Muscle of leg (tissue), 11 donors: ENCODE results near the gene KCNQ1. TPM values are rescaled to one million over a fixed set of nuclear protein-coding genes. Genes with fewer than 3 reads are reported as not detected.
A peak's percentile ranks its signal among the peaks of the same experiment; 100 is the strongest.

Source experiments
- DNase-seq: peaks from one replicate; pipeline ENCODE4 v3.0.0; 2013
- H3K27ac ChIP-seq: one replicate; pipeline ENCODE4 v1.5.1; 2013; ENCODE audit warnings: mild to moderate bottlenecking, low read length, control low read depth
- H3K27me3 ChIP-seq: one replicate; pipeline ENCODE4 v1.6.1; 2013; ENCODE audit warnings: low read length; ENCODE audit not compliant: control insufficient read depth, insufficient read depth
- H3K36me3 ChIP-seq: one replicate; pipeline ENCODE4 v1.6.1; 2013; ENCODE audit warnings: low read length; ENCODE audit not compliant: control insufficient read depth, insufficient read depth
- H3K4me1 ChIP-seq: one replicate; pipeline ENCODE4 v1.6.1; 2013; ENCODE audit warnings: low read length; ENCODE audit not compliant: control insufficient read depth, insufficient read depth
- H3K4me3 ChIP-seq: one replicate; pipeline ENCODE4 v1.5.1; 2013; ENCODE audit warnings: low read length, control low read depth
- H3K9me3 ChIP-seq: replicated peaks from 2 replicates; pipeline ENCODE4 v1.6.1; 2013; ENCODE audit warnings: low read depth, low read length; ENCODE audit not compliant: control insufficient read depth
- WGBS: methylation state at CpG from one replicate; pipeline ENCODE4 v1.1.5; 2013; ENCODE audit warnings: missing lambda C conversion rate; ENCODE audit not compliant: insufficient coverage; 5-methylcytosine and 5-hydroxymethylcytosine counted together
- polyA plus RNA-seq, 8 donors: library from polyadenylated mRNA; unstranded; fragments of 120-200 nt; gene quantifications; one replicate each; pipeline versions ENCODE4 v1.2.1 to v1.2.3, GENCODE V29; 2013; ENCODE audit warnings: inconsistent platforms in 1 of 8, low replicate concordance in 1 of 8; ENCODE audit not compliant: insufficient read length in 8 of 8, insufficient read depth in 1 of 8
- total RNA-seq: library from RNA; stranded (reverse); fragments of 120-200 nt; gene quantifications from one replicate; pipeline ENCODE4 v1.2.4, GENCODE V29; 2013

The KCNQ1 gene
- total and polyA plus RNA-seq, 9 donors = 0.84 to 4.1 (median 2.6) TPM

DNA sequence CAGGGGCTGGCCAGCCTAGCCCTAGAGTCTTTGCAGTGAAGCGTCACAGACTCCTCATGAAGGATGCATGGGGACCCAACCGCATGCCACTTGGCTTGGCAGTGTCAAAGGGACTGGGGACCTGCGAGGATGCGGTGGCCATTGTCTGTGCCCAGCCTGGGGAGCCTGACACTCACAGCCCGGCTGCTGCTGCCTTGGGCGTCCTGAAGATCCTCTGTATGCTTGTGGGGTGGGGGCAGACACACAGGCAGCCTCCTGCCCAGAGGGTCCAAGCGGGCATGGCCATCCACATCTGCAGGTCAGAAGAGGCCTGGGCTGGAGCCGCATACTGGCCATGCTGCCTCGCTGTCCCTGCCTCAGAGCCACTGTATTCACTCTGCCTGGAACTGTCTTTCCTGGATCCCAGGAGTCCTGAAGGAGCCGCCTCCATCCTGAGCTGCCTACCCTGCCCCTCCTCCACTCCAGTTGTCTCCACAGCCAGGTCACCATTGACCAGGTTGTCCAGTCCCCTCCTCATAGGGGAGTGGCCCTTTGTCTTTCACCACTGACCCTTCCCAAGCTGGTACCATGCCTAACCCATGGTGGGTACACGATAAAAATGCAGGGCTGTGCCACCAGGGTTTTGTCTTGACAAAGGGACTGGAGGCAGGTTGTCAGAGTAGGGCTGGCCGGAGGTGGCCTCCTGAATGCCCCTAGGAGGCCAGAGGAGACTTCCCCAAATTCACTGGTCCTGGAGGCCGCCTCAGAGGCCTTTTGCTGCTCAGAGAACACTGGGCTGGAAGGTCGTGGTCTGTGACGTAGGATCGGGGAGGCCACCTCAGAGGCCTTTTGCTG, 148.0 kb downstream of the KCNQ1 start:
- WGBS = 95% methylated on average over 16 of the region's 16 CpGs
- Histone ChIP-seq H3K9me3 (peaks cover 4% of the 10 kb centered on the region), H3K36me3 (no peaks in the 10 kb centered on the region), H3K4me3 (no peak overlapping the region), H3K4me1 (peaks cover 6% of the 10 kb centered on the region), H3K27me3 (no peaks in the 10 kb centered on the region), H3K27ac (no peak overlapping the region)
- DNase-seq = no peak

GRCh38 chr11:2593393-2593950, 148.7 kb downstream of the KCNQ1 start:
- Histone ChIP-seq H3K27ac (no peak overlapping the region), H3K9me3 (peaks cover 9% of the 10 kb centered on the region), H3K4me3 (no peak overlapping the region), H3K27me3 (no peaks in the 10 kb centered on the region), H3K4me1 (peaks cover 4% of the 10 kb centered on the region), H3K36me3 (no peaks in the 10 kb centered on the region)
- DNase-seq = no peak
- WGBS = 87% methylated on average over 14 of the region's 15 CpGs

DNA sequence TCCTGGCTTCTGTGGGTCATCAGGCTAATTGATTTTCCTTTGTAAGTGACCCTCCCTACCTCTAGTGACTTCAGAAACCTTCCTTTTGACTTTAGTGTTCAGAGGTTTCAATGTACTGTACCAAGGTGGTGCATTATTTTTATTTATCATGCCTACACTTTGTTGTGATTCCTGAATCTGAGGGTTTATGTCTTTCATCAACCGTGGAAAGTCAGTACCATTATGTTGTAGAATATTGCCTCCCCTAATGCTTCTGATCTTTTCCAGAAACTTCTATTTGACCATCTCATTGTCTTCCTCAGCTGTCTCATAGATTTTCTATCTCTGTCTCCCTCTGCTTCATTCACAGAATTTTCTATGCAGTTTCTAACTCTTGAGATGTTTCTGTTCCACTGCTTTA, 149.5 kb downstream of the KCNQ1 start:
- no peaks in the 10 kb centered on the region for H3K4me1 ChIP-seq
- no CpG with 5 or more reads among the region's 1 CpG for WGBS
- H3K4me3 ChIP-seq = no peak overlapping the region
- DNase-seq = no peak
- H3K27me3 ChIP-seq = no peaks in the 10 kb centered on the region
- no peaks in the 10 kb centered on the region for H3K36me3 ChIP-seq
- H3K27ac ChIP-seq = no peak overlapping the region
- peaks cover 11% of the 10 kb centered on the region for H3K9me3 ChIP-seq

DNA sequence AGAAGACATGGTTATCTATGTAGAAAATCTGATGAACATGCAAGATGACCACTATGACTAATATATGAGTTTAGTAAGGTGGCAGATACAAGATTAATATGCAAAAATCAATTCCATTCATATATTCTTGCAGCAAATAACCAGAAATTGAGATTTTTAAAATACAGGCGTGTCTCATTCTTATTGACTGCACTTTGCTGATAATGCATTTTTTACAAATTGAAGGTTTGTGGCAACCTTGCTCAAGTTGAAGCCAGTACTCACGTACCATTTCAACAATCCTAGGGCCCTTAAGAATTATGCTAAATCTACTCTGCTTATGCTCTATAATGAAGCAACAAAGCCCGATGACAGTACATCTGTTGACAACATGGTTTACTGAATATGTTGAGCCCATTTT, 150.4 kb downstream of the KCNQ1 start:
- DNase-seq = no peak
- no peaks in the 10 kb centered on the region for H3K27me3 ChIP-seq
- H3K36me3 ChIP-seq = no peaks in the 10 kb centered on the region
- 92% methylated on average over 2 of the region's 3 CpGs for WGBS
- peaks cover 3% of the 10 kb centered on the region for H3K4me1 ChIP-seq
- no peak overlapping the region for H3K4me3 ChIP-seq
- peaks cover 16% of the 10 kb centered on the region for H3K9me3 ChIP-seq
- no peak overlapping the region for H3K27ac ChIP-seq

DNA sequence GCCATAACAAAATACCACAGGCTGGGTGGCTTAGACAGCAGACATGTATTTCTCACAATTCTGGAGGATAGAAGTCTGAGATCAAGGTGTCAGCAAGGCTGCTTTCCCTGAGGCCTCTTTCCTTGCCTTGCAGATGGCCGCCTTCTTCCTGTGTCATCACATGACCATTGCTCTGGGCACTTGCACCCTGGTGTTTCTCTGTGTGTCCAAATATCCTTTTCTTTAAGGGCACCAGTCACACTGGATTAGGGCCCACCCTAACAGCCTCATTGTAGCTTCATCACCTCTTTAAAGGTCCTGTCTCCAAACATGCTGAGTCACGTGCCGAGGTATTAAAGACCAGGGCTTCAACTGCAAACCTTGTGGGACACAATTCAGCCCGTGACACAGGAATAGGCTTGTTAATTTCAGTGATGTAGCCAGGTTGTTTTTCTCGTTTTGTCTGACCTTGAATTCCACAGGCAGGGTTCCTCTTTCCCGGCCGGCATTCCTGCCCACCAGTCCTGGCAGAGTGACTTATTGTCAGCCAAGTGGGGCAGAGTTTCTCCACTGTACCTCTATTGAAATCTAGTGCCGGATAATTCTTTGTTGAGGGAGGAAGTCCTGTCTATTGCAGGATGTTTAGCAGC, 154.9 kb downstream of the KCNQ1 start:
- no peaks in the 10 kb centered on the region for H3K36me3 ChIP-seq
- H3K4me3 ChIP-seq = no peak overlapping the region
- H3K27me3 ChIP-seq = no peaks in the 10 kb centered on the region
- no peak overlapping the region for H3K27ac ChIP-seq
- no peak for DNase-seq
- peaks cover 3% of the 10 kb centered on the region for H3K4me1 ChIP-seq
- 97% methylated on average over 4 of the region's 8 CpGs for WGBS
- H3K9me3 ChIP-seq = peaks cover 19% of the 10 kb centered on the region

GRCh38 chr11:2609345-2609744, 164.5 kb downstream of the KCNQ1 start:
- no peak overlapping the region for H3K4me3 ChIP-seq
- H3K9me3 ChIP-seq = peaks cover 35% of the 10 kb centered on the region
- no peak for DNase-seq
- H3K27ac ChIP-seq = no peak overlapping the region
- H3K36me3 ChIP-seq = peaks cover 2% of the 10 kb centered on the region
- no peaks in the 10 kb centered on the region for H3K27me3 ChIP-seq
- no CpG with 5 or more reads among the region's 2 CpGs for WGBS
- no peaks in the 10 kb centered on the region for H3K4me1 ChIP-seq

GRCh38 chr11:2612884-2613571, 168.2 kb downstream of the KCNQ1 start:
- no peaks in the 10 kb centered on the region for H3K27me3 ChIP-seq
- no peak for DNase-seq
- H3K9me3 ChIP-seq = peaks cover 27% of the 10 kb centered on the region
- no peaks in the 10 kb centered on the region for H3K36me3 ChIP-seq
- H3K4me3 ChIP-seq = no peak overlapping the region
- WGBS = no CpG with 5 or more reads among the region's 4 CpGs
- no peak overlapping the region for H3K27ac ChIP-seq
- no peaks in the 10 kb centered on the region for H3K4me1 ChIP-seq

- Histone ChIP-seq H3K36me3 (no peaks in the 10 kb centered on the region), H3K27me3 (no peaks in the 10 kb centered on the region), H3K4me3 (no peak overlapping the region), H3K4me1 (no peaks in the 10 kb centered on the region), H3K9me3 (peaks cover 32% of the 10 kb centered on the region), H3K27ac (peak overlapping the region; percentile 32)
- WGBS = no CpG with 5 or more reads among the region's 3 CpGs
- DNase-seq = peak; percentile 53
These were observed 177.1 kb downstream of the KCNQ1 start for GRCh38 chr11:2621894-2622293.

- no peaks in the 10 kb centered on the region for H3K4me1 ChIP-seq
- no peak overlapping the region for H3K27ac ChIP-seq
- no peaks in the 10 kb centered on the region for H3K36me3 ChIP-seq
- H3K9me3 ChIP-seq = peaks cover 34% of the 10 kb centered on the region
- no CpG with 5 or more reads among the region's 3 CpGs for WGBS
- no peak overlapping the region for H3K4me3 ChIP-seq
- DNase-seq = no peak
- no peaks in the 10 kb centered on the region for H3K27me3 ChIP-seq
These were observed 180.4 kb downstream of the KCNQ1 start for GRCh38 chr11:2625183-2625582.

GRCh38 chr11:2630679-2631078, 185.9 kb downstream of the KCNQ1 start:
- DNase-seq = no peak
- H3K9me3 ChIP-seq = peaks cover 53% of the 10 kb centered on the region
- no peaks in the 10 kb centered on the region for H3K36me3 ChIP-seq
- WGBS = no CpG with 5 or more reads among the region's 1 CpG
- no peaks in the 10 kb centered on the region for H3K4me1 ChIP-seq
- no peak overlapping the region for H3K4me3 ChIP-seq
- no peaks in the 10 kb centered on the region for H3K27me3 ChIP-seq
- no peak overlapping the region for H3K27ac ChIP-seq
